Activated effector memory CD4-positive, alpha-beta T cell treated with anti-CD3 and anti-CD28 coated beads, Interleukin-2, amount 50 U/mL, for 16 hours (primary cell): ENCODE results near the gene MANSC1.
A peak's percentile ranks its signal among the peaks of the same experiment; 100 is the strongest.
"Not testable (repeated sequence)": the region's sequence is repeated elsewhere in the genome, so short reads cannot be mapped to it uniquely, and the experiment has no call there.

Source experiments
- DNase-seq: peaks from one replicate; pipeline ENCODE4 v3.0.0-alpha.2; 2020

Gene MANSC1

DNA sequence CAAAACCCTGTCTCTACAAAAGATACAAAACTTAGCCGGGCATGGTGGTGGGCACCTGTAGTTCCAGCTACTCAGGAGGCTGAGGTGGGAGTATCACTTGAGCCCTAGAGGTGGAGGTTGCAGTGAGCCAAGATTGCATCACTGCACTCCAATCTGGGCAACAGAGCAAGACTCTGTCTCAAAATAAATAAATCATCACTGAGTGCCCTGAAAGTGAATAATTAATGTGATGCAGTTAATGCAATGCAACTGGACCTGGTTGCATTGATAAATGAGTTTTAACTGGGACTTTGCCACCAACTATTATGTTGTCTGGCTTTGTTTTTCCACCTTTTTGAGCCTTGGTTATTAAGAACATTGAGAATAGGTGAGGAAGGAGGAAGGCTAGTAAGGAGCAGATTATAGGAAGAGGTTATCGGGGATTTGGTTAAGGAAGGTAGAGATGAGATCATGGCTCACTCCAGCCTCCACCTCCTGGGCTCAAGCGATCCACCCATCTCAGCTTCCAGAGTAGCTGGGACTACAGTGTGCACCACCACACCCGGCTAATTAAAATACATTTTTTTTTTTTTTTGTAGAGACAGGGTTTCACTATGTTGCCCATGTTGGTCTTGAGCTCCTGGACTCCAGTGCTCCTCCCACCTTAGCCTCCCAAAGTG, 14.9 kb upstream of the MANSC1 start:
- DNase-seq = no peak

DNA sequence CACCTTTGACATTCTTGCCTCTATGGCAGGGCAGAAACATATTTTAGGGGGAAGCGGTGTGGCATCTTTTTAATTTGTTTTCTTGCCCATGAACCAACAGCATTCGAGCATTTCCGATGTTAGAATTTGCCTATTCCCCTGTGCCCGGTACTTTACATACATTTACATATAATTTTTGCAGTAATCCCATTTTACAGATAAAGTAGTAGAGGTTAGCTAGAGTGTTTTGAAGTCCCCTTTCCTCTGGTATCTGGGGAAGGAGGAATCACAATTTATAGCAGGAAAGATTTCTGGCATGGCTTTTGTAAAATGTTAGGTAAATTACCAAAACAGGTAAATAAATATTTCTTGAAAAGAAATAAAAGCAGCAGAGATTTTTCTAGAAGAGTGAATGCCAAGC, 8.5 kb upstream of the MANSC1 start:
- no peak for DNase-seq

DNA sequence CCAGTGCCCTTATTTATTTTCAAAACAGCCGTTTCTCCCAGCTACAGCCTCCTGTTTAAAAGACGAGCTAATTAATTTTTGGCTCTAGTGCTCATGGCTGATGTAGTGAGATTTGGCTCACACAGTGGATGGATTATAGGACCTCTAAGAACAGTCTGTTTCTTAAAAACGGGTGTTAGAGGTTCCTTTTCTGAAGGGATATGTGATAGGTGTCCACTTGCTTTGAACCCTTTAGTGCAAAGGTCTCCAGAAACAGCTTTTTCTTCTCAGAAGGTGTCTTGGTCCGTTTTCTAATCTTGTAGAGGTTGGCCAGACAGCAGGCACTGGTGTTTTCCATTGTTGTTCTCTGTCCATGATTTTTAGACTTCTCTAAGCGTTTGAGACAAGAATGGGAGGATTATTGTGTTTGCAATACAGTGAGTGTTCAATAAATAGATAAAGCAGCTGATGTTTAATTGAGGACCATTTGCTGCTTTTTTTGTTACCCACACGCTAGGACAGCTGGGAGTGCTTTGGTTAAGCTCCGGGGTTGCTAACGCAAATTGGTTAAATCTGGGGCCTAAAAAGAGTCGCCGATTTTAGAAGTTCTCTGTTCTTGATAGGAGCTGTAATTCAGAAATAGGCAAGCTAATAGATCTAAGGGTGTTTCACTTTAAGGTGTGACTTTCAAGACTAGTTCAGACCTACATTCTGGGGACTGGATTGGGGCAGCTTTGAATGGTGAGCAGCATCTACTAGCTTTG, 7.8 kb upstream of the MANSC1 start:
- DNase-seq = no peak

DNA sequence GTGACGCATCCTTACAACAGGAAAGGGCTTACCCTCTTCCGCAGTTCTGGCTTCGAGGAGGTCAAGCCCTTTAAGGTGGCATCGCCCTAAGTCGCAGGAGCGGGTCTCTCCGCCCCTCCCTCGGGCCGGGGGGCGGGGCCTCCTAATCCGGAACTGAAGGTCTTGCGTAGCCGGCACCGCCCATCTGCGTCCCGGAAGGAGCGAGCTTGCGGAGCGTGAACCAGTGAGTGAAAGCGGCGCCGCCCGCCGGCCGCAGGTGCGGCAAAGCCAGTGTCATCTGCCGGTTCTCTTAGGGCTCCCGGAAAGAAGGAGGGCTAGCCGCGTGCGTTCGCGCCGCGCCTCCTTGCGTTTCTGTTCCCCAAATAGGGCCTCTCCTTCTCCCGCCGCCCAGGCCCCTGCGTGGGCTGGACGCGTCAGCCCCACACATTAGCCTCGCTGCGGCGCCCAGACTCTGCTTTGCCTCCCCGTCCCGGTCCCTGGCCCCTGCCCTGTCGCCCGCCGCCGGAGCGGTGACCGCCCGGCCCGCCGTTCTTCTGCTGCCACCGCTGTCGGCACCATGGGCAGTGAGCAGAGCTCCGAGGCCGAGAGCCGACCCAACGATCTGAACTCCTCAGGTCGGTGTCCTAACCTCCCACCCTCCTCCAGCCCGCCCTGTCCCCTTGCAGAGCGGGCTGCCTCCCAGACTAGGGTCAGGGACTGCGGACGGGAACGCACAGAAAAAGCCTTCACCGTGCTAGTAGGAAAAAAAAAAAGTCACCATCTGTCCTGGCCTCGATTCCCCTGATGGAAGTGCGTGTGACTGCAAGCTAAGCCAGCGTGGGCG, 7.1 kb upstream of the MANSC1 start, which contains the start of gene BORCS5:
BORCS5 (plus strand) TSS at position 183 of the 823 bp plus-strand sequence; CDS start at position 557, 374 bp downstream.
- peak; percentile 99 for DNase-seq

DNA sequence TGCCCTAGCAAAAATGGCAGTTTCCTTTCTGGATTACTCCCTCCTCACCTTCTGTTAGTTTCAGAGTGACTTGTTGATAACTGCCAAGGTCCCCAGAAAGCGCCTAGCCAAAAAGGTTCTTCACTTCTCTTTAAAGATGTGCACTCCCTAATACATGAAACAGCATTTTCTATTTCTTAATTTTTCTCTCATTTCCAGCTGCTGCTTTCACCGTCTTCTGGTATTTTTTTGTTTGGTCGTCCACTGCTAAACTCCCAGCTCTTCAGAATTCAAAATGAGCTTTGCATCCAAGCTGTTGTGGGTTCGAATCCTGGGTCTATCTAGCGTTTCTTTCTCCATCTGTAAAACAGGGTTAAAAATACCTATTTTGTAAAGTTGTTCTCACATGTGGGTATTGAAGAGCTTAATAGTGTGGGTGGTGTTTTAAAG, 6.4 kb upstream of the MANSC1 start:
- DNase-seq = no peak

- no peak for DNase-seq
Measured at GRCh38 chr12:12353807-12354206, 3.8 kb upstream of the MANSC1 start.

DNA sequence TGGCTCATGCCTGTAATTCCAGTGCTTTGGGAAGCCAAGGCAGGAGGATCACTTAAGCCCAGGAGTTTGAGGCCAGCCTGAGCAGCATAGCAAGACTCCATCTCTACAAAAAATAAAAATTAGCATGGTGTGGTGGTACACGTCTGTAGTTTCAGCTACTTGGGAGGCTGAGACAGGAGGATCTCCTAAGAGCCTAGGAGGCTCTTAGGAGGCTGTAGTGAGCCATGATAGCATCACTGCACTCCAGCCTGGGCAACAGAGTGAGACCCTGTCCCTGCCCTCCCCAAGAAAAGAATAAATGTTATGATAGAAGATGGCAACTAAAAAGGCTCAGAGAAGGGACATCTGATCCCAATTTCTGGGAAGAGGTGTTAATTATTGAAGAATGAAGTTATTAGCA, 3.2 kb upstream of the MANSC1 start:
- DNase-seq = no peak

- not testable (repeated sequence) for DNase-seq
Measured at GRCh38 chr12:12351468-12352185, 1.6 kb upstream of the MANSC1 start.

GRCh38 chr12:12350868-12351463, 924 bp upstream of the MANSC1 start:
- no peak for DNase-seq

DNA sequence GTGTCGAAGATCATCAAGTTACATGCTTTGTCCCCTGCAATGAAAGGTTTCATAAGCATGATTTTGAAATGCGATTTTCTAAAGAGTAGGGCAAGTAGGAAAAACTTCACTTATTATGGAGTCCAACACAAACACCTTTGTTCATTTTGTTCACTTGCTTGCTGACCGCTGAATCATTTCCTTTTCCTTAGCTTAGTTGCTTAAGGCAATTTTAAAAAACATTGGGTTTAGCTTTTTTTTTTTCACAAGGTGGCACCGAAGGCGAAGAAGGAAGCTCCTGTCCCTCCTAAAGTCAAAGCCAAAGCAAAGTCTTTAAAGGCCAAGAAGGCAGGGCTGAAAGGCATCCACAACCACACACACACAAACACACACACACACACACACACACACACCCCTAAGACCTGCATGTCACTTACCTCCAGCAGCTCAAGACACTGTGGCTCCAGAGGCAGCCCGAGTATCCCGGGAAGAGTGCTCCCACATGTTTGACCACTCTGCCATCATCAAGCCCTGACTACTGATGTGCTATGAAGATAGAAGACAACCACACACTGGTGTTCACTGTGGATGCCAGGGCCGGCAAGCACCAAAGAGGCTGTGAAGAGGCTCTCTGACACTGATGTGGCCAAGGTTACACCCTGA, 11.4 kb downstream of the MANSC1 start:
- DNase-seq = no peak

- no peak for DNase-seq
Measured at GRCh38 chr12:12336511-12336910, 13.5 kb downstream of the MANSC1 start.

DNA sequence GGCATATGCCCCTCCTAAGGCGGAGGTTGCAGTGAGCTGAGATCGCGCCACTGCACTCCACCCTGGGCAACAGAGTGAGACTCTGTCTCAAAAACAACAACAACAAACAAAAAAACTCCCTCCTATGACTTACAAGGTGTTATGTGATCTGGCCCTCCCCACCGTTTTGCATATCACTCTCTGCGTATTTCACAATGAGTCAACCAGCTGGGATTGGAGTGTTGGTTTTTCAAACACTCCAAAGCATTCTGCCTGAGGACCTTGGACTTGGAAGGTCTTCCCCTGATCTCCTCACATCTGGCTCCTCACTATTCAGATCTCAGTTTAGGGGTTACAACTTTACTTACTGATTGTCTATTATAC, 14.0 kb downstream of the MANSC1 start:
- DNase-seq = no peak

GRCh38 chr12:12334367-12335040, 15.5 kb downstream of the MANSC1 start:
- peak; percentile 86 for DNase-seq

GRCh38 chr12:12333407-12334366, 16.4 kb downstream of the MANSC1 start:
- DNase-seq = no peak

- no peak for DNase-seq
Measured at GRCh38 chr12:12331896-12332295, 18.1 kb downstream of the MANSC1 start.

DNA sequence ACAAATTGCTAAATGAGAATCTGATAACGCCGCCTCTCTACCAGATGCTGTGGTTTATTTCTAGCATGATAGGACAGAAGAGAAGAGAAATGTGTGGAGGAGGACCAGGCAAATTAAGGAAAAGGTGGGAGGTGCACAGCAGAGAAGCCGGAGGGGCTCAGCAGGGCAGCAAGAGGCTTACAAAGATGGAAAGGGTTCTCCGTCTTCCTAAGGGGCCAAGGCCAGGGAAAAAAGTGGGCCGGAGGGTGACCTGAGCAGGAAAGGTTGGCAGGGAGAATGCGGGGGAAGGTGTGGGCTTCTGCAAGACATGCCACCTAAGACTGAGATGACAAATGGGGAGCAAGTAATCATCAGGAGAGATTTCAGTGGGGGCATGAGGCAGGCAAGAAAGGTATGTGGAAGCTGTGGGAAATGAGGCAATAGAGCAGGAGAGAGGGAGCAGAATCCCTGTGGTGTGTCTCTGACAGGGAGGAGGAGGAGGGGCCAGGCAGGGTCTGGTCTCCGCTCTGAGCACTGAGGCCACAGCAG, 18.7 kb downstream of the MANSC1 start:
- DNase-seq = no peak

DNA sequence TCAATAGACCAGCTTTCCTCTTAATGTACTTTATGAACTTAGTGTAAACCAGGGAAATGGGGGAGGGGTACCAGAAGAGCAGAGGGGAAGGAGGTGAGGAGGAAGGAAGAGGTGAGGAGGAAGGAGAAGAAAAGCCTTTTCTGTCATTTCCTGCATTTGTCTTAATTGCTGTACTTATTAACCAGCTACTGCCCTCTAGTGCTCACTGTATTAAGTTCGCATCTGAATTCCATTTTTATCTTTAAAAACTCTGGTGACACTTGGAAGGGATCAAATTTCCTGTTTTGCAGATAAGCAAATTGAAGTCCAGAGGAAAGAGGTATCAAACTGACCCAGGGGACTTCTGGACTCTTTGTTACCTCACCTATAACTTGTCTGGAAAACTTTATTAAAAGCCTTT, 22.2 kb downstream of the MANSC1 start:
- no peak for DNase-seq

DNA sequence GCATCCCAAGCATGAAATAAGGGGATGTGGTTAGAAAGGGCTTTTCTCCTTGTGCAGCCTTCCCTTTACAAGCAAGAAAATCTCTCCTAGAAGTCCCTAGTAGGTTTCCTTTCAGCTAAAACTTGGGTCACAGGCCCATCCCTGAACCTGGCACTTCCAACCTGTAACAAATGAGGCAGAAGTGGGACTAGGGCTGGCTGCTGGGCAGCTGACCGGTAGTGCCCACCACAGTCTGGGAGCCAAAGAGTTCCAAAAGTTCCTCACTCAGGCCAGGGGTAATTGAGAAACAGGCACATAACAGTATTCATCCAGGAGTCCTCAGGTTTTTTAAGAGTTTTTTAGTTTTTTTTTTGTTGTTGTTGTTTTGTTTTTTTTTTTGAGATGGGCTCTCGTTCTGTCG, 23.8 kb downstream of the MANSC1 start:
- DNase-seq = no peak

DNA sequence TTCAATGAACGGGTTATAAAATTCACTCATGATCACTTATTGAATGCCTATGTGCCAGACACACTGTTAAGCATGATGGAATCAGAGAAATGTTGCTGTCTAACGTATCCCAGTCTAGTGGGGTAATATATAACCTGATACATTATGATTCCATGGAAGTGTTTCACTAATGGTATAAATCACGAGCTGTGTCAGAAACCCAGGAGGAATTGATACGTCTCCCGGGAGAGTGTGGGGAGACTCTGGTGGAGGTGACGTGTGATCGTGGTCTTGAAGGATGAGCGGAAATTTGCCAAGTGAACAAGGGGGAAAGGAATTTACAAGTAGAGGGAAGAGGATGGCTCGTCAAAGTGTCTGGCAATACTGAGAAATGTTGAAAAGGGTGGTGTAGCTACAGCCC, 26.5 kb downstream of the MANSC1 start:
- no peak for DNase-seq

DNA sequence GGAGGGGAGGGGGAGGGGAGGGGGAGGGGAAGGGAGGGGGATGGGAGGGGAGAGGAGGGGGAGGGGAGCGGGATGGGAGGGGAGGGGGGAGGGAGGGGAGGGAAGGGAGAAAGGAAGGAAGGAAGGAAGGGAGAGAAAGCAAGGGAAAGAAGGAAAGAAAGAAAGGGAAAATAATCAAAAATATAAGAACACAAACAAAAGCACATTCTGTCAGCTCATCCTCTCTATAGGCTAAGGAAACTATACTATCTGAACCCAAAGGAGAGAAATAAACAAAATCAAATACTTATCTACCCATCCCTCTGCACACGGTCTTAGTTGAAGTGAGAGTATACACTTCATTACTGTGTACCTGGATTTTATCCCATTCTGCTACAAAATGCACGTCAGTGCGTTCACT, 26.9 kb downstream of the MANSC1 start:
- no peak for DNase-seq
